Endothelial cell (in vitro differentiated cells): ENCODE results near the gene MBNL1. TPM values are rescaled to one million over a fixed set of nuclear protein-coding genes. Genes with fewer than 3 reads are reported as not detected.

ENCODE experiments used
- DNase-seq: peaks from one replicate; pipeline ENCODE4 v3.0.0; 2021; ENCODE audit warnings: low spot score
- H3K27ac Mint-ChIP-seq: one replicate; pipeline ENCODE4 v1.8.0; 2021; ENCODE audit warnings: mixed read lengths, inconsistent platforms; ENCODE audit not compliant: unreplicated experiment
- H3K27me3 Mint-ChIP-seq: one replicate; pipeline ENCODE4 v1.8.0; 2021; ENCODE audit warnings: mild to moderate bottlenecking, moderate library complexity, mixed read lengths, inconsistent platforms; ENCODE audit not compliant: unreplicated experiment
- H3K36me3 Mint-ChIP-seq: one replicate; pipeline ENCODE4 v1.8.0; 2021; ENCODE audit warnings: mild to moderate bottlenecking, low read depth, mixed read lengths, inconsistent platforms; ENCODE audit not compliant: unreplicated experiment
- H3K4me1 Mint-ChIP-seq: one replicate; pipeline ENCODE4 v1.8.0; 2021; ENCODE audit warnings: mild to moderate bottlenecking, mixed read lengths, inconsistent platforms; ENCODE audit not compliant: unreplicated experiment
- H3K4me3 Mint-ChIP-seq: one replicate; pipeline ENCODE4 v1.8.0; 2021; ENCODE audit warnings: mild to moderate bottlenecking, mixed read lengths, inconsistent platforms; ENCODE audit not compliant: unreplicated experiment
- H3K9me3 Mint-ChIP-seq: one replicate; pipeline ENCODE4 v1.8.0; 2021; ENCODE audit warnings: mixed read lengths, inconsistent platforms; ENCODE audit not compliant: unreplicated experiment
- total RNA-seq: library from RNA; stranded (reverse); fragmentation: NEBNext Ultra II Directional; extraction: Animal tissue kit (Norgen Biotek cat#: 25700); gene quantifications from one replicate; pipeline ENCODE4 v1.2.1, GENCODE V29; 2021; ENCODE audit not compliant: unreplicated experiment
- TF ChIP-seq, protein P1 (sequence below): fragments of 200-600 bp; sonication (generic); IDR thresholded peaks from one replicate; pipeline ENCODE4 v1.5.0; 2021; ENCODE audit warnings: antibody characterized with exemption; ENCODE audit not compliant: unreplicated experiment

The MBNL1 gene
- total RNA-seq, 1 donor from 2014 or later = 54.1 TPM

DNA sequence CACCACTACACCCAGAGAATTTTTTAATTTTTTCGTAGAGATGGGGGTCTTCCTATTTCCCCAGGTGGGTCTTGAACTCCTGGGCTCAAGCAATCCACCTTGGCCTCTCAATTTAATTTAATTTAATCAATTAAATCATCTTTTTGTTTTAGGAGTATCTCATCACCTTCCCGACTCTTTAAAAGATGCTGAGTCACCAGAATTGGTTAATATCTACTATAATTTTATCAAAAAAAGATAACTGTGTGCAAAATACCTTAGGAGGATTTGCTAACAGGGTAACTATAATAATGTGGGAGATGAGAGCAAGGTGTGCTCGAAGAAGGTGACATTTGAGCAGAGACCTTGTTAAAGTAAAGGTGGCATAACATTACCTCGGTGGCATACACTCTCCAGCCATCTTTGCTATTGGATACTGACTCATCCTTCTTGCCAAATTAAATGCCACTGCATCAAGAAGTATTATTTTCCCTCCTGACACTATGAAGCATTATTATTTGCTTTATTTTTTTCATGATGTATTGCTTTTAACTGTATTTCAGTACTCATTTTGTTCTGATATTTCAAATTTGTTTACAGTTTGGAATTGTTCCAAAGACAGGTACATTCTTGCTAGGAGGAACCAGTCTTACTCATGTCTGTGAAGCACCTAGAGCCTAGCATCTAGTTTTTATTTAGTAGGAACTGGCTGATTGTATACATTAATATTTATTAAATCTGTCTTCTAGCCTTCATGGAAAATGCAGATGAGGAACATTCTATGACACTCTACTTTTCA, 200.7 kb downstream of the MBNL1 start:
- Mint-ChIP-seq H3K4me1 (peaks cover 4% of the 10 kb centered on the region), H3K9me3 (no peaks in the 10 kb centered on the region), H3K27ac (no peak overlapping the region), H3K27me3 (peaks cover 4% of the 10 kb centered on the region), H3K4me3 (no peak overlapping the region), H3K36me3 (peaks cover 3% of the 10 kb centered on the region)
- TF ChIP-seq, protein P1, sequence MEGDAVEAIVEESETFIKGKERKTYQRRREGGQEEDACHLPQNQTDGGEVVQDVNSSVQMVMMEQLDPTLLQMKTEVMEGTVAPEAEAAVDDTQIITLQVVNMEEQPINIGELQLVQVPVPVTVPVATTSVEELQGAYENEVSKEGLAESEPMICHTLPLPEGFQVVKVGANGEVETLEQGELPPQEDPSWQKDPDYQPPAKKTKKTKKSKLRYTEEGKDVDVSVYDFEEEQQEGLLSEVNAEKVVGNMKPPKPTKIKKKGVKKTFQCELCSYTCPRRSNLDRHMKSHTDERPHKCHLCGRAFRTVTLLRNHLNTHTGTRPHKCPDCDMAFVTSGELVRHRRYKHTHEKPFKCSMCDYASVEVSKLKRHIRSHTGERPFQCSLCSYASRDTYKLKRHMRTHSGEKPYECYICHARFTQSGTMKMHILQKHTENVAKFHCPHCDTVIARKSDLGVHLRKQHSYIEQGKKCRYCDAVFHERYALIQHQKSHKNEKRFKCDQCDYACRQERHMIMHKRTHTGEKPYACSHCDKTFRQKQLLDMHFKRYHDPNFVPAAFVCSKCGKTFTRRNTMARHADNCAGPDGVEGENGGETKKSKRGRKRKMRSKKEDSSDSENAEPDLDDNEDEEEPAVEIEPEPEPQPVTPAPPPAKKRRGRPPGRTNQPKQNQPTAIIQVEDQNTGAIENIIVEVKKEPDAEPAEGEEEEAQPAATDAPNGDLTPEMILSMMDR = no peak
- DNase-seq = no peak

DNA sequence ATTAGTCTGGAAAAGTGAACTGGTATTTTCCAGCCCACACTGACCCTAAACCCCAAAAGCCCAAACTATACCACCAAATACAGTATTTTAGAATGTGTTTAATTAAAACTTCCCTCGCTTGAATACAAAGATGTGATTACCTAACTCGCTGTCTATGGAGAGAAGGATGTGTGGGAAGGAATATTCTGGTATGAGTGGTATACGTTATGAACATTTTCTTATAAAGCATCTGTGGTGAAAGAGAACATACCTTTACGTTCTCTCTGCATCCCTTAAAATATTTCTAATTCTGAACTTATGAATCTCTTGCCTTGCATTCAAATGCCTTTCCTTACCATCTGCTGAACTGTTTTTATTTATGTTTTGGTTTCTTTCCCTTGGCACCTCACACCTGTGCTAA, 201.4 kb downstream of the MBNL1 start:
- H3K27ac Mint-ChIP-seq = no peak overlapping the region
- peaks cover 4% of the 10 kb centered on the region for H3K4me1 Mint-ChIP-seq
- TF ChIP-seq, protein P1 = no peak
- no peak overlapping the region for H3K4me3 Mint-ChIP-seq
- no peaks in the 10 kb centered on the region for H3K9me3 Mint-ChIP-seq
- H3K36me3 Mint-ChIP-seq = peaks cover 3% of the 10 kb centered on the region
- no peak for DNase-seq
- H3K27me3 Mint-ChIP-seq = peaks cover 4% of the 10 kb centered on the region

DNA sequence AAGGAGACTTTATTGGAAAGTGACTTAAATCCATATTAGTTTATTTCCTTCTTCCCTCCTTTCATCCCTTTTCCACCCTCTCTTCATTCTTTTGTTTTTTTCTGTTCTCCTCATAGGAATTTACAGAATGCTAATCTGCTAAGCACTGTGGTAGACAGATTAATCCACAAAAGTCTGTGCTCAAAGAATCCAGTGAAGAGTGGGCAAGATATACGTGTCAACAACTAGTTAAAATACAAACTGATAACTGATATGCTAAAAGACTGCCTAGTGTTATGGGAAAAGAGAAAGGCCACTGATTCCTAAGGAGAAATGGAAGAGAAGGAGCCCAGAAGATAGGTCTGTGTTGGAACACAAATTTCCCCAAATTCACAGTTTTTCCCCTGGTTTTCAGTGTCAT, 202.2 kb downstream of the MBNL1 start:
- Mint-ChIP-seq H3K4me3 (no peak overlapping the region), H3K36me3 (peaks cover 3% of the 10 kb centered on the region), H3K9me3 (no peaks in the 10 kb centered on the region), H3K27ac (no peak overlapping the region), H3K27me3 (peaks cover 4% of the 10 kb centered on the region), H3K4me1 (peaks cover 4% of the 10 kb centered on the region)
- TF ChIP-seq, protein P1 = no peak
- no peak for DNase-seq

DNA sequence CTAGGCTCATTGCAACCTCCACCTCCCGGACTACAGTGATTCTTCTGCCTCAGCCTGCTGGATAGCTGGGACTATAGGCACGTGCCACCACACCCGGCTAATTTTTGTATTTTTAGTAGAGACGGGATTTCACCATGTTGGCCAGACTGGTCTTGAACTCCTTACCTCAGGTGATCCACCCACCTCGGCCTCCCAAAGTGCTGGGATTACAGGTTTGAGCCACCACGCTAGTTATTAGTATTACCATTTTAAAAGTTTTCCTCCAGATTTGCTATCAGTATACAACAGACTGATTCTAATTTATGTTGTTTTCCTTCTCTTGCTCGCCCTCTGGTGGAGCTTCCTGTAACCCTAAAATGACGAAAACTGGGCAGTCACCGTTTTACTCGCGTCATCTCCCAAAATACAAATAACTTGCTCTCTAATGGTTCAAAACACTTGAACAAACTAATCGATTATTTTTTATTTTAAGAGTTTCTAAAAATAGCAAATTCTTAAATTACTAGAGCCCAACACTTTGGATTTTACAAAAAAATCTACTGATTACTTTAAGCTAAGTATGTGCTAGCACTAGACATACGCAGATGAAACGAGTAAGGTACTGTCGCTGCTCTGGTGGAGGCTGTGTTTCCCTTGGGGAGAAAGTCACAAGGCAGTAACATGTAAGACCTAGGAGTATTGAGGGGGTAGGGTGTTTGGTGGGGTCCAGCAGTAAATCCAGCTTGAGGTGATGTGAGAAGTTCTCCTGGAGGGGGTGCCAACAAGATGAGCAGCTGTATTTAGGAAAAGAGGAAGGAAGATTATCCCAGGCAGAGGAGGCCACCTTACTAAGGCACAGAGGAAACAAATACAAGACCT, 203.3 kb downstream of the MBNL1 start:
- TF ChIP-seq, protein P1 = peak; percentile 65
- Mint-ChIP-seq H3K9me3 (no peaks in the 10 kb centered on the region), H3K27ac (no peak overlapping the region)

DNA sequence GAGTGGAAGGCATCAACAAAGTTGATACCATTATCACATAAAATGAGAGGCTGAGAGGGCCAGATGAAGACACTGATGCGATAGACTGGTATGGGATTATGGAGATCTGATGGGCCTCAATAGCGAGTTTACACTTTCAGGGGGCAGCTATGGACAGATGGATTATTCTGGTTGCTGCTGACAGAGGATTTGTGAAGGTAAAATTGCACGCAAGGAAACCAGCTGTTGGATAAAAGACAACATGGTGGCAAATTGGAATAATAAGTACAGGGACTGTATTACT, 203.9 kb downstream of the MBNL1 start:
- Mint-ChIP-seq H3K4me1 (peaks cover 4% of the 10 kb centered on the region), H3K27ac (no peak overlapping the region), H3K4me3 (no peak overlapping the region), H3K27me3 (peaks cover 4% of the 10 kb centered on the region), H3K9me3 (no peaks in the 10 kb centered on the region), H3K36me3 (no peaks in the 10 kb centered on the region)
- DNase-seq = no peak
- TF ChIP-seq, protein P1 = no peak

More for the DNA sequence above, 203.3 kb downstream of the MBNL1 start:
- peaks cover 4% of the 10 kb centered on the region for H3K4me1 Mint-ChIP-seq
- peaks cover 4% of the 10 kb centered on the region for H3K27me3 Mint-ChIP-seq
- DNase-seq = peak; percentile 40
- peaks cover under 1% of the 10 kb centered on the region for H3K36me3 Mint-ChIP-seq
- no peak overlapping the region for H3K4me3 Mint-ChIP-seq
